GM12864 (cell line): ENCODE results near the gene CBX4.
A peak's percentile ranks its signal among the peaks of the same experiment; 100 is the strongest.

Experiments
- DNase-seq: peaks from one replicate; pipeline ENCODE4 v3.0.0-alpha.2; 2011; ENCODE audit warnings: low read depth
- H3K4me3 ChIP-seq: 2 replicates; pipeline ENCODE4 v1.5.1; 2011; ENCODE audit warnings: mild to moderate bottlenecking, low read depth, low read length, control low read depth
- CTCF ChIP-seq: IDR thresholded peaks from 2 replicates; pipeline ENCODE4 v1.5.1; 2011; ENCODE audit warnings: low read depth, mild to moderate bottlenecking, moderate library complexity, low read length, control low read depth, inconsistent platforms; ENCODE audit errors: missing control alignments

Gene CBX4

GRCh38 chr17:79844869-79845600, 5.8 kb upstream of the CBX4 start:
- DNase-seq, result no peak
- peak; percentile 73 for TF ChIP-seq CTCF
- H3K4me3 ChIP-seq, result no peak overlapping the region

- no peak for DNase-seq
- no peak for TF ChIP-seq CTCF
- H3K4me3 ChIP-seq, result no peak overlapping the region
Measured at GRCh38 chr17:79843816-79844800, 4.9 kb upstream of the CBX4 start.

- H3K4me3 ChIP-seq, result no peak overlapping the region
- TF ChIP-seq CTCF, result no peak
- no peak for DNase-seq
Measured at GRCh38 chr17:79843474-79843815, 4.2 kb upstream of the CBX4 start.

GRCh38 chr17:79842656-79843473, 3.6 kb upstream of the CBX4 start:
- TF ChIP-seq CTCF, result no peak
- no peak for DNase-seq
- no peak overlapping the region for H3K4me3 ChIP-seq

- no peak for DNase-seq
- TF ChIP-seq CTCF, result no peak
- no peak overlapping the region for H3K4me3 ChIP-seq
Measured at GRCh38 chr17:79842136-79842655, 3.0 kb upstream of the CBX4 start.

GRCh38 chr17:79841369-79842135, 2.3 kb upstream of the CBX4 start:
- H3K4me3 ChIP-seq, result no peak overlapping the region
- TF ChIP-seq CTCF, result no peak
- DNase-seq, result no peak
